KMS-11 (cell line): ENCODE measurements around the gene PLXNA2.

Source experiments
- H2AFZ ChIP-seq: fragments of 200-600 bp; sonication (generic); 2 replicates; pipeline ENCODE4 v1.6.1; 2016; ENCODE audit warnings: antibody characterized with exemption, mixed run types, low read depth
- H3K27ac ChIP-seq: fragments of 200-600 bp; sonication (generic); 2 replicates; pipeline ENCODE4 v1.6.1; 2016; ENCODE audit warnings: mild to moderate bottlenecking, mixed run types
- H3K27me3 ChIP-seq: fragments of 200-600 bp; sonication (generic); 2 replicates; pipeline ENCODE4 v1.6.1; 2017; ENCODE audit warnings: mild to moderate bottlenecking, low read depth, mixed run types, moderate library complexity; ENCODE audit not compliant: insufficient read depth
- H3K36me3 ChIP-seq: fragments of 200-600 bp; sonication (generic); 2 replicates; pipeline ENCODE4 v1.6.1; 2017; ENCODE audit warnings: mild to moderate bottlenecking, mixed run types; ENCODE audit not compliant: insufficient read depth
- H3K4me1 ChIP-seq: fragments of 200-600 bp; sonication (generic); 2 replicates; pipeline ENCODE4 v1.6.1; 2016; ENCODE audit warnings: mild to moderate bottlenecking, low read depth, mixed run types; ENCODE audit not compliant: poor library complexity, severe bottlenecking
- H3K4me2 ChIP-seq: fragments of 200-600 bp; sonication (generic); 2 replicates; pipeline ENCODE4 v1.7.0; 2016; ENCODE audit warnings: mild to moderate bottlenecking, mixed run types
- H3K4me3 ChIP-seq: fragments of 200-600 bp; sonication (generic); IDR thresholded peaks from 2 replicates; pipeline ENCODE4 v1.6.1; 2017; ENCODE audit warnings: low read depth, low read length, mixed read lengths; ENCODE audit not compliant: insufficient read depth
- H3K79me2 ChIP-seq: fragments of 200-600 bp; sonication (generic); 2 replicates; pipeline ENCODE4 v1.6.1; 2016; ENCODE audit warnings: low read depth, mixed run types; ENCODE audit not compliant: insufficient read depth
- H3K9ac ChIP-seq: fragments of 200-600 bp; sonication (generic); 2 replicates; pipeline ENCODE4 v1.6.1; 2016; ENCODE audit warnings: mild to moderate bottlenecking, mixed run types
- H4K20me1 ChIP-seq: fragments of 200-600 bp; sonication (generic); 2 replicates; pipeline ENCODE4 v1.6.1; 2016; ENCODE audit warnings: mild to moderate bottlenecking, mixed run types; ENCODE audit not compliant: insufficient read depth
- CTCF ChIP-seq: fragments of 200-600 bp; sonication (generic); conservative IDR thresholded peaks from 2 replicates; pipeline ENCODE4 v1.6.1; 2017; ENCODE audit warnings: low read depth, mild to moderate bottlenecking, antibody characterized with exemption, low read length, moderate library complexity, mixed read lengths

PLXNA2 gene

GRCh38 chr1:208208132-208208487 is 36.1 kb downstream of the PLXNA2 start:
- no peak overlapping the region for H2AFZ ChIP-seq
- H3K4me2 ChIP-seq = no peak overlapping the region
- no peak overlapping the region for H3K27ac ChIP-seq
- no peak overlapping the region for H3K4me3 ChIP-seq
- H3K27me3 ChIP-seq = no peaks in the 10 kb centered on the region
- no peaks in the 10 kb centered on the region for H3K79me2 ChIP-seq
- H3K9ac ChIP-seq = no peak overlapping the region
- no peaks in the 10 kb centered on the region for H3K4me1 ChIP-seq
- H3K36me3 ChIP-seq = no peaks in the 10 kb centered on the region
- no peaks in the 10 kb centered on the region for H4K20me1 ChIP-seq
- no peak for TF ChIP-seq CTCF

GRCh38 chr1:208207388-208208131 is 36.6 kb downstream of the PLXNA2 start:
- no peaks in the 10 kb centered on the region for H3K4me1 ChIP-seq
- H3K27ac ChIP-seq = no peak overlapping the region
- no peak overlapping the region for H3K9ac ChIP-seq
- no peaks in the 10 kb centered on the region for H4K20me1 ChIP-seq
- H3K4me3 ChIP-seq = no peak overlapping the region
- no peak overlapping the region for H3K4me2 ChIP-seq
- H3K36me3 ChIP-seq = no peaks in the 10 kb centered on the region
- TF ChIP-seq CTCF = no peak
- no peaks in the 10 kb centered on the region for H3K27me3 ChIP-seq
- H2AFZ ChIP-seq = no peak overlapping the region
- no peaks in the 10 kb centered on the region for H3K79me2 ChIP-seq

GRCh38 chr1:208206092-208206698 is 38.0 kb downstream of the PLXNA2 start:
- Histone ChIP-seq H3K36me3 (no peaks in the 10 kb centered on the region), H3K4me3 (no peak overlapping the region), H3K9ac (no peak overlapping the region), H3K27ac (no peak overlapping the region), H3K27me3 (no peaks in the 10 kb centered on the region), H3K4me1 (no peaks in the 10 kb centered on the region), H2AFZ (no peak overlapping the region), H3K4me2 (no peak overlapping the region), H3K79me2 (no peaks in the 10 kb centered on the region), H4K20me1 (no peaks in the 10 kb centered on the region)
- TF ChIP-seq CTCF = no peak

GRCh38 chr1:208205216-208206013 is 38.8 kb downstream of the PLXNA2 start:
- H3K27me3 ChIP-seq = no peaks in the 10 kb centered on the region
- H3K4me1 ChIP-seq = no peaks in the 10 kb centered on the region
- H4K20me1 ChIP-seq = no peaks in the 10 kb centered on the region
- H3K27ac ChIP-seq = no peak overlapping the region
- no peaks in the 10 kb centered on the region for H3K79me2 ChIP-seq
- no peak overlapping the region for H3K9ac ChIP-seq
- no peak overlapping the region for H3K4me2 ChIP-seq
- H3K36me3 ChIP-seq = no peaks in the 10 kb centered on the region
- no peak overlapping the region for H3K4me3 ChIP-seq
- TF ChIP-seq CTCF = no peak
- H2AFZ ChIP-seq = no peak overlapping the region
